GM23338 (cell line): ENCODE measurements around the gene KCNQ1OT1. TPM values are rescaled to one million over a fixed set of nuclear protein-coding genes. Genes with fewer than 3 reads are reported as not detected.

Source experiments
- ATAC-seq: fragments of 200-7000 bp; cut with Tn5 transposase; 3 replicates; pipeline ENCODE4 v1.9.1; 2020
- DNase-seq: peaks from one replicate; pipeline ENCODE4 v3.0.0-alpha.2; 2015; ENCODE audit warnings: low spot score
- H2AFZ ChIP-seq: fragments of 200-600 bp; sonication (generic); 2 replicates; pipeline ENCODE4 v1.8.0; 2016; ENCODE audit warnings: antibody characterized with exemption, mild to moderate bottlenecking, moderate library complexity
- H3F3A ChIP-seq: fragments of 200-600 bp; sonication (generic); replicated peaks from 2 replicates; pipeline ENCODE4 v1.8.0; 2017; ENCODE audit warnings: antibody characterized with exemption, mixed run types, low read depth
- H3K27ac ChIP-seq: fragments of 200-600 bp; sonication (generic); 2 replicates; pipeline ENCODE4 v1.6.1; 2016; ENCODE audit warnings: low read depth
- H3K27me3 ChIP-seq: fragments of 200-600 bp; sonication (generic); 2 replicates; pipeline ENCODE4 v1.8.0; 2016; ENCODE audit warnings: mild to moderate bottlenecking, mixed run types, moderate library complexity; ENCODE audit not compliant: insufficient read depth
- H3K36me3 ChIP-seq: fragments of 200-600 bp; sonication (generic); 2 replicates; pipeline ENCODE4 v1.8.0; 2016; ENCODE audit warnings: mild to moderate bottlenecking; ENCODE audit not compliant: insufficient read depth
- H3K4me1 ChIP-seq: fragments of 200-600 bp; sonication (generic); 2 replicates; pipeline ENCODE4 v1.8.0; 2016; ENCODE audit warnings: mild to moderate bottlenecking, moderate library complexity; ENCODE audit not compliant: insufficient read depth
- H3K4me2 ChIP-seq: fragments of 200-600 bp; sonication (generic); 2 replicates; pipeline ENCODE4 v1.7.1; 2017; ENCODE audit warnings: mixed run types
- H3K4me3 ChIP-seq: fragments of 200-600 bp; sonication (generic); 2 replicates; pipeline ENCODE4 v1.6.1; 2016; ENCODE audit warnings: mixed run types
- H3K79me2 ChIP-seq: fragments of 200-600 bp; sonication (generic); replicated peaks from 2 replicates; pipeline ENCODE4 v1.8.0; 2017; ENCODE audit warnings: mild to moderate bottlenecking; ENCODE audit not compliant: insufficient read depth
- H3K9me2 ChIP-seq: fragments of 200-600 bp; sonication (generic); 2 replicates; pipeline ENCODE4 v1.8.0; 2017; ENCODE audit not compliant: insufficient read depth
- H4K20me1 ChIP-seq: fragments of 200-600 bp; sonication (generic); replicated peaks from 2 replicates; pipeline ENCODE4 v1.8.0; 2017; ENCODE audit warnings: mild to moderate bottlenecking; ENCODE audit not compliant: insufficient read depth
- H3K27ac Mint-ChIP-seq: 2 replicates; pipeline ENCODE4 v1.8.0; 2020; ENCODE audit warnings: inconsistent platforms, mild to moderate bottlenecking, moderate library complexity, mixed read lengths
- H3K27me3 Mint-ChIP-seq: 3 replicates; pipeline ENCODE4 v1.8.0; 2022; ENCODE audit warnings: low read depth, mild to moderate bottlenecking, moderate library complexity, mixed read lengths, inconsistent platforms; ENCODE audit not compliant: insufficient read depth, poor library complexity
- H3K36me3 Mint-ChIP-seq: 3 replicates; pipeline ENCODE4 v1.8.0; 2021; ENCODE audit warnings: low read depth, mild to moderate bottlenecking, inconsistent platforms, moderate library complexity, mixed read lengths
- H3K4me1 Mint-ChIP-seq: 3 replicates; pipeline ENCODE4 v1.8.0; 2020; ENCODE audit warnings: mild to moderate bottlenecking, inconsistent platforms, mixed read lengths
- H3K4me3 Mint-ChIP-seq: 3 replicates; pipeline ENCODE4 v1.8.0; 2021; ENCODE audit warnings: moderate library complexity, mild to moderate bottlenecking, inconsistent platforms, mixed read lengths
- H3K9me3 Mint-ChIP-seq: 3 replicates; pipeline ENCODE4 v1.8.0; 2020; ENCODE audit warnings: moderate library complexity, mild to moderate bottlenecking, inconsistent platforms, mixed read lengths
- CREB1 ChIP-seq: fragments of 250-450 bp; sonication (Bioruptor Pico); IDR thresholded peaks from 2 replicates; pipeline ENCODE4 v1.5.0; 2020; ENCODE audit warnings: low read depth, mild to moderate bottlenecking, moderate library complexity
- ETS1 ChIP-seq: IDR thresholded peaks from 2 replicates; pipeline ENCODE4 v1.6.1; 2016; ENCODE audit warnings: antibody characterized with exemption
- EZH2 ChIP-seq: fragments of 200-600 bp; sonication (generic); IDR thresholded peaks from one replicate; pipeline ENCODE4 v1.8.0; 2017; ENCODE audit warnings: antibody characterized with exemption, mild to moderate bottlenecking, low read depth; ENCODE audit not compliant: unreplicated experiment
- EZH2phosphoT487 ChIP-seq: fragments of 200-600 bp; sonication (generic); IDR thresholded peaks from one replicate; pipeline ENCODE4 v1.8.1; 2018; ENCODE audit warnings: antibody characterized with exemption; ENCODE audit not compliant: unreplicated experiment
- JUNB ChIP-seq: IDR thresholded peaks from one replicate; pipeline ENCODE4 v1.6.1; 2016; ENCODE audit warnings: antibody characterized with exemption; ENCODE audit not compliant: unreplicated experiment
- NANOG ChIP-seq: IDR thresholded peaks from 2 replicates; pipeline ENCODE4 v1.6.1; 2016; ENCODE audit warnings: antibody characterized with exemption, borderline replicate concordance
- POLR2AphosphoS5 ChIP-seq: IDR thresholded peaks from 2 replicates; pipeline ENCODE4 v1.6.1; 2016; ENCODE audit warnings: antibody characterized with exemption, low read depth
- STAT1 ChIP-seq: IDR thresholded peaks from one replicate; pipeline ENCODE4 v1.6.1; 2016; ENCODE audit warnings: antibody characterized with exemption; ENCODE audit not compliant: unreplicated experiment
- ZNF114 ChIP-seq: fragments of 250-450 bp; sonication (Bioruptor Pico); IDR thresholded peaks from 2 replicates; pipeline ENCODE4 v1.5.0; 2020; ENCODE audit warnings: mild to moderate bottlenecking, moderate library complexity
- ZNF331 ChIP-seq: fragments of 250-450 bp; sonication (Bioruptor Pico); IDR thresholded peaks from 2 replicates; pipeline ENCODE4 v1.5.0; 2020; ENCODE audit warnings: low read depth, mild to moderate bottlenecking, moderate library complexity
- ZNF462 ChIP-seq: fragments of 250-450 bp; sonication (Bioruptor Pico); IDR thresholded peaks from 2 replicates; pipeline ENCODE4 v1.5.0; 2020; ENCODE audit warnings: mild to moderate bottlenecking, moderate library complexity
- polyA plus RNA-seq: library from polyadenylated mRNA; unstranded; fragments of >200 nt; fragmentation: Nextera tagmentation; extraction: Ambion mirVana; gene quantifications from 2 replicates; pipeline ENCODE4 v1.2.1, GENCODE V29; 2016
- total RNA-seq: library from RNA; depleted of rRNA; stranded (reverse); fragments of >200 nt; shearing (Covaris generic); gene quantifications from 2 replicates; pipeline ENCODE4 v1.2.3, GENCODE V29; 2014
- TF ChIP-seq, protein P1 (sequence below): IDR thresholded peaks from one replicate; pipeline ENCODE4 v1.6.1; 2018; ENCODE audit warnings: antibody characterized with exemption; ENCODE audit not compliant: unreplicated experiment
- TF ChIP-seq, protein P2 (sequence below), 2 experiments: fragments of 200-600 bp in 1 of 2; sonication (generic) in 1 of 2; conservative IDR thresholded peaks; 2 replicates each; pipeline versions ENCODE4 v1.5.1 to v1.6.1; 2016 to 2017; ENCODE audit warnings: antibody characterized with exemption in 2 of 2, low read depth in 2 of 2, mild to moderate bottlenecking in 2 of 2, moderate library complexity in 1 of 2

KCNQ1OT1 gene
- total and polyA plus RNA-seq, 2 experiments from 2014 or later = 1.5 to 4.2 TPM

GRCh38 chr11:2663506-2663905, 36.3 kb downstream of the KCNQ1OT1 start:
- Histone ChIP-seq H3K9me2 (no peaks in the 10 kb centered on the region; the same call in 1 of the 2 replicates), H3K27ac (no peak overlapping the region), H3F3A (no peaks in the 10 kb centered on the region), H3K4me1 (no peaks in the 10 kb centered on the region), H3K4me2 (no peak overlapping the region), H2AFZ (no peak overlapping the region), H3K79me2 (no peaks in the 10 kb centered on the region), H3K4me3 (no peak overlapping the region), H4K20me1 (peaks cover 7% of the 10 kb centered on the region), H3K36me3 (peaks cover 17% of the 10 kb centered on the region; the same call in 1 of the 2 replicates), H3K27me3 (peaks cover 27% of the 10 kb centered on the region)
- no peak for TF ChIP-seq ZNF114 (CRISPR knock-in tag)
- no peak for TF ChIP-seq ZNF462 (CRISPR knock-in tag)
- TF ChIP-seq NANOG = no peak
- TF ChIP-seq POLR2AphosphoS5 = no peak
- TF ChIP-seq EZH2phosphoT487 = no peak
- TF ChIP-seq, protein P1, sequence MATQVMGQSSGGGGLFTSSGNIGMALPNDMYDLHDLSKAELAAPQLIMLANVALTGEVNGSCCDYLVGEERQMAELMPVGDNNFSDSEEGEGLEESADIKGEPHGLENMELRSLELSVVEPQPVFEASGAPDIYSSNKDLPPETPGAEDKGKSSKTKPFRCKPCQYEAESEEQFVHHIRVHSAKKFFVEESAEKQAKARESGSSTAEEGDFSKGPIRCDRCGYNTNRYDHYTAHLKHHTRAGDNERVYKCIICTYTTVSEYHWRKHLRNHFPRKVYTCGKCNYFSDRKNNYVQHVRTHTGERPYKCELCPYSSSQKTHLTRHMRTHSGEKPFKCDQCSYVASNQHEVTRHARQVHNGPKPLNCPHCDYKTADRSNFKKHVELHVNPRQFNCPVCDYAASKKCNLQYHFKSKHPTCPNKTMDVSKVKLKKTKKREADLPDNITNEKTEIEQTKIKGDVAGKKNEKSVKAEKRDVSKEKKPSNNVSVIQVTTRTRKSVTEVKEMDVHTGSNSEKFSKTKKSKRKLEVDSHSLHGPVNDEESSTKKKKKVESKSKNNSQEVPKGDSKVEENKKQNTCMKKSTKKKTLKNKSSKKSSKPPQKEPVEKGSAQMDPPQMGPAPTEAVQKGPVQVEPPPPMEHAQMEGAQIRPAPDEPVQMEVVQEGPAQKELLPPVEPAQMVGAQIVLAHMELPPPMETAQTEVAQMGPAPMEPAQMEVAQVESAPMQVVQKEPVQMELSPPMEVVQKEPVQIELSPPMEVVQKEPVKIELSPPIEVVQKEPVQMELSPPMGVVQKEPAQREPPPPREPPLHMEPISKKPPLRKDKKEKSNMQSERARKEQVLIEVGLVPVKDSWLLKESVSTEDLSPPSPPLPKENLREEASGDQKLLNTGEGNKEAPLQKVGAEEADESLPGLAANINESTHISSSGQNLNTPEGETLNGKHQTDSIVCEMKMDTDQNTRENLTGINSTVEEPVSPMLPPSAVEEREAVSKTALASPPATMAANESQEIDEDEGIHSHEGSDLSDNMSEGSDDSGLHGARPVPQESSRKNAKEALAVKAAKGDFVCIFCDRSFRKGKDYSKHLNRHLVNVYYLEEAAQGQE = no peak
- no peak for TF ChIP-seq JUNB
- TF ChIP-seq, protein P2, sequence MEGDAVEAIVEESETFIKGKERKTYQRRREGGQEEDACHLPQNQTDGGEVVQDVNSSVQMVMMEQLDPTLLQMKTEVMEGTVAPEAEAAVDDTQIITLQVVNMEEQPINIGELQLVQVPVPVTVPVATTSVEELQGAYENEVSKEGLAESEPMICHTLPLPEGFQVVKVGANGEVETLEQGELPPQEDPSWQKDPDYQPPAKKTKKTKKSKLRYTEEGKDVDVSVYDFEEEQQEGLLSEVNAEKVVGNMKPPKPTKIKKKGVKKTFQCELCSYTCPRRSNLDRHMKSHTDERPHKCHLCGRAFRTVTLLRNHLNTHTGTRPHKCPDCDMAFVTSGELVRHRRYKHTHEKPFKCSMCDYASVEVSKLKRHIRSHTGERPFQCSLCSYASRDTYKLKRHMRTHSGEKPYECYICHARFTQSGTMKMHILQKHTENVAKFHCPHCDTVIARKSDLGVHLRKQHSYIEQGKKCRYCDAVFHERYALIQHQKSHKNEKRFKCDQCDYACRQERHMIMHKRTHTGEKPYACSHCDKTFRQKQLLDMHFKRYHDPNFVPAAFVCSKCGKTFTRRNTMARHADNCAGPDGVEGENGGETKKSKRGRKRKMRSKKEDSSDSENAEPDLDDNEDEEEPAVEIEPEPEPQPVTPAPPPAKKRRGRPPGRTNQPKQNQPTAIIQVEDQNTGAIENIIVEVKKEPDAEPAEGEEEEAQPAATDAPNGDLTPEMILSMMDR (conservative IDR thresholded peaks at IDR 0.05; ENCODE audit: low read depth in 2 of 2) = no peak
- TF ChIP-seq EZH2 = no peak
- TF ChIP-seq ZNF331 (CRISPR knock-in tag) = no peak
- no peak for TF ChIP-seq STAT1
- TF ChIP-seq ETS1 = no peak
- no peak for TF ChIP-seq CREB1 (CRISPR knock-in tag)
- peaks cover 31% of the 10 kb centered on the region for H3K27me3 Mint-ChIP-seq
- no peak for ATAC-seq
- H3K27ac Mint-ChIP-seq = no peak overlapping the region
- DNase-seq = no peak
- no peaks in the 10 kb centered on the region for H3K4me1 Mint-ChIP-seq
- H3K9me3 Mint-ChIP-seq = peaks cover 60% of the 10 kb centered on the region
- peaks cover 77% of the 10 kb centered on the region for H3K36me3 Mint-ChIP-seq
- H3K4me3 Mint-ChIP-seq = no peak overlapping the region
